ENCODE results near the gene DDX20. TPM values are rescaled to one million over a fixed set of nuclear protein-coding genes. Genes with fewer than 3 reads are reported as not detected.

DDX20 gene
- total and polyA plus RNA-seq, 2 donors (not counting 3 experiments of a cell fraction or from before 2014, with no cell fraction given), result 4.1 to 15.9 TPM

GRCh38 chr1:111770916-111771315 is 15.2 kb downstream of the DDX20 start:
- Histone ChIP-seq H3K4me2 (ENCODE audit: insufficient read depth, low read length) (no peak overlapping the region), H3K79me2 (ENCODE audit: control insufficient read depth, insufficient read depth, low read length) (peaks cover 11% of the 10 kb centered on the region), H3K4me1 (ENCODE audit: control insufficient read depth, extremely low read depth, insufficient read depth, low read length) (no peaks in the 10 kb centered on the region), H3K4me3 (replicated peaks in 1 of 3; ENCODE audit: insufficient read depth in 1 of 3, low read depth in 1 of 3, low read length in 3 of 3) (no peak overlapping the region), H3K9ac (replicated peaks; ENCODE audit: extremely low read depth, insufficient read depth, low read length) (no peak overlapping the region), H4K20me1 (replicated peaks; ENCODE audit: control insufficient read depth, extremely low read depth, insufficient read depth, low read length) (no peaks in the 10 kb centered on the region), H3K27ac (ENCODE audit: insufficient read depth, low read depth, low read length) (no peak overlapping the region), H3K9me3 (replicated peaks; ENCODE audit: control insufficient read depth, insufficient read depth, low read length) (no peaks in the 10 kb centered on the region), H3K27me3 (ENCODE audit: control insufficient read depth in 2 of 2, insufficient read depth in 2 of 2, low read length in 2 of 2) (no peaks in the 10 kb centered on the region), H2AFZ (ENCODE audit: low read depth, low read length) (no peak overlapping the region), H3K36me3 (ENCODE audit: control insufficient read depth in 2 of 2, extremely low read depth in 1 of 2, insufficient read depth in 2 of 2, low read length in 2 of 2) (peaks cover 2 to 4% of the 10 kb centered on the region in 2 experiments), H3K9me1 (replicated peaks; ENCODE audit: control insufficient read depth, extremely low read depth, insufficient read depth, low read length) (peaks cover 2% of the 10 kb centered on the region)
- DNase-seq (ENCODE audit: low read depth, low spot score) (no peak), FAIRE-seq (no peak)
- ChIA-PET POLR2A (no interaction called here), CTCF (interaction anchor here (1.3 to 5.4 kb wide), 2 partner anchors 57 to 263 kb away, joined by 4 to 125 read pairs; no protein-coding TSS in a partner anchor)
- TF ChIP-seq POLR2A (IDR thresholded peaks at IDR 0.05; ENCODE audit: low read depth, low read length) (no peak), EZH2 (IDR thresholded peaks at IDR 0.05; ENCODE audit: borderline replicate concordance, low read depth, low read length, severe bottlenecking) (no peak), MYC (IDR thresholded peaks at IDR 0.05; ENCODE audit: low read depth, low read length) (no peak), FOS (IDR thresholded peaks at IDR 0.05; ENCODE audit: borderline replicate concordance, insufficient read depth, low read length) (no peak), JUN (IDR thresholded peaks at IDR 0.05; ENCODE audit: borderline replicate concordance, insufficient read depth, insufficient read length, low read depth) (no peak), MAX (IDR thresholded peaks at IDR 0.05; ENCODE audit: insufficient read depth, insufficient read length) (no peak), POLR2AphosphoS5 (IDR thresholded peaks at IDR 0.05; ENCODE audit: insufficient read depth, low read depth, low read length) (no peak), GATA2 (IDR thresholded peaks at IDR 0.05; ENCODE audit: insufficient read depth, insufficient read length, low read depth, low read length) (no peak)
- TF ChIP-seq, protein P1, sequence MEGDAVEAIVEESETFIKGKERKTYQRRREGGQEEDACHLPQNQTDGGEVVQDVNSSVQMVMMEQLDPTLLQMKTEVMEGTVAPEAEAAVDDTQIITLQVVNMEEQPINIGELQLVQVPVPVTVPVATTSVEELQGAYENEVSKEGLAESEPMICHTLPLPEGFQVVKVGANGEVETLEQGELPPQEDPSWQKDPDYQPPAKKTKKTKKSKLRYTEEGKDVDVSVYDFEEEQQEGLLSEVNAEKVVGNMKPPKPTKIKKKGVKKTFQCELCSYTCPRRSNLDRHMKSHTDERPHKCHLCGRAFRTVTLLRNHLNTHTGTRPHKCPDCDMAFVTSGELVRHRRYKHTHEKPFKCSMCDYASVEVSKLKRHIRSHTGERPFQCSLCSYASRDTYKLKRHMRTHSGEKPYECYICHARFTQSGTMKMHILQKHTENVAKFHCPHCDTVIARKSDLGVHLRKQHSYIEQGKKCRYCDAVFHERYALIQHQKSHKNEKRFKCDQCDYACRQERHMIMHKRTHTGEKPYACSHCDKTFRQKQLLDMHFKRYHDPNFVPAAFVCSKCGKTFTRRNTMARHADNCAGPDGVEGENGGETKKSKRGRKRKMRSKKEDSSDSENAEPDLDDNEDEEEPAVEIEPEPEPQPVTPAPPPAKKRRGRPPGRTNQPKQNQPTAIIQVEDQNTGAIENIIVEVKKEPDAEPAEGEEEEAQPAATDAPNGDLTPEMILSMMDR (IDR thresholded peaks at IDR 0.05; ENCODE audit: extremely low read depth in 1 of 2, insufficient read depth in 1 of 2, low read depth in 1 of 2, low read length in 2 of 2), result no peak
- no TSS peak for BruUV-seq (replicated peaks)
- intact Hi-C loops (cut with micrococcal nuclease), result no loop called here
- dilution Hi-C loops (cut with MboI; ENCODE audit: extremely low pct_ligation_motif_present, low sequenced_read_pairs), result no loop called here

Measured in endothelial cell of umbilical vein (primary cell).